Esophagus squamous epithelium (tissue), 5 donors: ENCODE measurements around the gene AVPR1B. TPM values are rescaled to one million over a fixed set of nuclear protein-coding genes. Genes with fewer than 3 reads are reported as not detected.

ENCODE experiments used
- DNase-seq: peaks from one replicate; lab custom pipeline; 2025; lab: John Stamatoyannopoulos, UW
- H3K27ac ChIP-seq, 4 donors: fragments of 200-600 bp; sonication (generic); one replicate each; pipeline ENCODE4 v1.5.1; 2016 to 2019; ENCODE audit warnings: mild to moderate bottlenecking in 1 of 4
- H3K27me3 ChIP-seq, 4 donors: fragments of 200-600 bp; sonication (generic); 1 replicate in 3 of 4; 2 replicates in 1 of 4; pipeline versions ENCODE4 v1.5.1 to v1.6.0; 2017 to 2021; ENCODE audit warnings: antibody characterized with exemption in 1 of 4
- H3K36me3 ChIP-seq, 3 donors: fragments of 200-600 bp; sonication (generic); one replicate each; pipeline ENCODE4 v1.5.1; 2016 to 2019
- H3K4me1 ChIP-seq, 3 donors: fragments of 200-600 bp; sonication (generic); one replicate each; pipeline ENCODE4 v1.5.1; 2017 to 2019
- H3K4me3 ChIP-seq, 4 donors: fragments of 200-600 bp; sonication (generic); 1 replicate in 3 of 4; 2 replicates in 1 of 4; pipeline ENCODE4 v1.5.1; 2016 to 2019; ENCODE audit warnings: mild to moderate bottlenecking in 2 of 4, moderate library complexity in 1 of 4
- H3K9me3 ChIP-seq, 3 donors: fragments of 200-600 bp; sonication (generic); one replicate each; pipeline ENCODE4 v1.5.1; 2016 to 2019
- POLR2A ChIP-seq, 4 donors: fragments of 450-650 bp; IDR thresholded peaks; one replicate each; pipeline ENCODE4 v1.6.1; 2017; ENCODE audit warnings: antibody characterized with exemption in 4 of 4, mild to moderate bottlenecking in 4 of 4, moderate library complexity in 3 of 4
- WGBS, 2 donors: methylation state at CpG; one replicate each; pipeline ENCODE4 v1.1.5; 2018; 5-methylcytosine and 5-hydroxymethylcytosine counted together
- intact Hi-C: fragments of 100-400 bp; cut with DNase I; formaldehyde crosslinking; loops from one replicate; pipeline ENCODE4 v1.15.0; 2022
- total RNA-seq, 4 donors: library from RNA; depleted of rRNA; stranded (reverse); fragments of >200 nt; gene quantifications; one replicate each; pipeline ENCODE4 v1.1.0, GENCODE V29; 2016
- TF ChIP-seq, protein P1 (sequence below), 6 experiments: fragments of 450-650 bp in 4 of 6; fragments of 200-600 bp in 2 of 6; sonication (generic) in 2 of 6; IDR thresholded peaks; one replicate each; pipeline ENCODE4 v1.5.1; 2016 to 2019; ENCODE audit warnings: antibody characterized with exemption in 6 of 6, mild to moderate bottlenecking in 4 of 6, moderate library complexity in 4 of 6
- donor health status: DM: yes; HTN: yes; CAD: no.

The AVPR1B gene
- total RNA-seq, 4 donors from 2014 or later, result not detected

DNA sequence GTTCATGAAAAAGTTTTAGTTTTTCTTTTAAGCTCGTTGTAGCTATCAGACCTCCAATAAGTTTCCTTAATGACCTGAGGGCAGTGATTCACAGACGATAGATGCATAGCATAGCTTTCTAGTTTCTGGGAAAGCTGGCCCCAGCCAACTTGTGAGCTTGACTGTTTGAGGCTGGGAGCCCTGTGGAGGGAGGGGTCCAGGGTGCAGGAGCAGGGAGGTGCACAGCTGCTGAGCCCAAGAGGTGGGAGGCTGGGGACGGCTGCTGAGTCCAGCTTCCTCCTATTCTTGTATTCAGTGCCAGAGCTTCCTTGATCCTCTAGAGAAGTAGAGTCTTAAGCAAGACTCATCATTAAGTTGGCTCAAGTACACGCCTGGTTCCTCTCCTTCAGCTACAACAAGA, 11.0 kb upstream of the AVPR1B start:
- Histone ChIP-seq H3K4me1 (peaks cover 0 to 4% (median 0%) of the 10 kb centered on the region in 3 donors), H3K36me3 (no peaks in the 10 kb centered on the region), H3K27me3 (peaks cover 0 to 37% (median 0%) of the 10 kb centered on the region in 4 donors), H3K27ac (no peak overlapping the region), H3K9me3 (no peaks in the 10 kb centered on the region), H3K4me3 (no peak overlapping the region)
- WGBS, 2 donors, result 23 to 29% methylated on average over 3 to 4 of the region's 4 CpGs
- DNase-seq, result no peak
- TF ChIP-seq, protein P1, sequence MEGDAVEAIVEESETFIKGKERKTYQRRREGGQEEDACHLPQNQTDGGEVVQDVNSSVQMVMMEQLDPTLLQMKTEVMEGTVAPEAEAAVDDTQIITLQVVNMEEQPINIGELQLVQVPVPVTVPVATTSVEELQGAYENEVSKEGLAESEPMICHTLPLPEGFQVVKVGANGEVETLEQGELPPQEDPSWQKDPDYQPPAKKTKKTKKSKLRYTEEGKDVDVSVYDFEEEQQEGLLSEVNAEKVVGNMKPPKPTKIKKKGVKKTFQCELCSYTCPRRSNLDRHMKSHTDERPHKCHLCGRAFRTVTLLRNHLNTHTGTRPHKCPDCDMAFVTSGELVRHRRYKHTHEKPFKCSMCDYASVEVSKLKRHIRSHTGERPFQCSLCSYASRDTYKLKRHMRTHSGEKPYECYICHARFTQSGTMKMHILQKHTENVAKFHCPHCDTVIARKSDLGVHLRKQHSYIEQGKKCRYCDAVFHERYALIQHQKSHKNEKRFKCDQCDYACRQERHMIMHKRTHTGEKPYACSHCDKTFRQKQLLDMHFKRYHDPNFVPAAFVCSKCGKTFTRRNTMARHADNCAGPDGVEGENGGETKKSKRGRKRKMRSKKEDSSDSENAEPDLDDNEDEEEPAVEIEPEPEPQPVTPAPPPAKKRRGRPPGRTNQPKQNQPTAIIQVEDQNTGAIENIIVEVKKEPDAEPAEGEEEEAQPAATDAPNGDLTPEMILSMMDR (IDR thresholded peaks at IDR 0.05), result no peak
- no peak for TF ChIP-seq POLR2A (IDR thresholded peaks at IDR 0.05)
- intact Hi-C loops, result no loop called here

DNA sequence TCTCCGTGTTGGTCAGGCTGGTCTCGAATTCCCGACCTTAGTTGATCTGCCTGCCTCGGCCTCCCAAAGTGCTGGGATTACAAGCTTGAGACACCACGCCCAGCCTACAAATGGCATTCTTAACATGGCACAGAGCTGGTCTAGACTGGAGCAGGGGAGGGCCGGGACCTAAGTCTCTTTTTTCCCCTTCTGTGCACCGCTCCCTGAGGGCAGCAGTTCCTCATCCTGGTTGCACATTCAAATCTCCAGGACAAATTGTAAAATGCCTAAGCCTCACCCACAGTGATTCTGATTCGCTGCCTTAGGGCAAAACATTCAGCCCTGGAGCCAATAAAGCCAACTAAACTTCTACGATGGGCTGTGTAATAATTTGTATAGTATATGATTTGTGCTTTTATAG, 10.1 kb upstream of the AVPR1B start:
- Histone ChIP-seq H3K4me1 (peaks cover 0 to 4% (median 0%) of the 10 kb centered on the region in 3 donors), H3K36me3 (no peaks in the 10 kb centered on the region), H3K27me3 (peaks cover 0 to 39% (median 0%) of the 10 kb centered on the region in 4 donors), H3K4me3 (no peak overlapping the region), H3K27ac (no peak overlapping the region), H3K9me3 (no peaks in the 10 kb centered on the region)
- no peak for DNase-seq
- intact Hi-C loops, result no loop called here
- 90 to 91% methylated on average over 9 of the region's 9 CpGs for WGBS, 2 donors
- TF ChIP-seq, protein P1 (IDR thresholded peaks at IDR 0.05), result no peak
- no peak for TF ChIP-seq POLR2A (IDR thresholded peaks at IDR 0.05)

DNA sequence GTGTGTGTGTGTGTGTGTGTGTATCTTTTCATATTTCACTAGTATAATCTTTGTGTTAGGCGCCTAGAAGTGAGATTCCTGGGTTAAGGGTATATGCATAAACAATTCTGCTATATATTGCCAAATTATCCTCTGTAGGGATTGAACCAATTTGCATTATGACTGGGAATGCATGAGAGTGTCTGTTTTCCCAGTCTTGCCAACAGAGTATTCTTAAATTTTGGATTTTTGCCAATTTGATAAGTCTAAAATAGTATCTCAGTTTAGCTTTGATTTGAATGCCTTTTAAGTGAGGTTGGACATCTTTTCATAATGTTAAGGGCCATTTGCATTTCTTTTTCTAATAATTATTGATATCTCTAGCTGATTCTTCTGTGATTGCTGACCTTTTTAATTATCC, 8.2 kb upstream of the AVPR1B start:
- intact Hi-C loops, result no loop called here
- no peaks in the 10 kb centered on the region for H3K36me3 ChIP-seq
- peaks cover 0 to 14% (median 9%) of the 10 kb centered on the region in 3 donors for H3K9me3 ChIP-seq
- no peak overlapping the region for H3K27ac ChIP-seq
- DNase-seq, result no peak
- WGBS, 2 donors, result 75 to 91% methylated on average over 1 of the region's 1 CpG
- peaks cover 0 to 49% (median 0%) of the 10 kb centered on the region in 4 donors for H3K27me3 ChIP-seq
- peaks cover 0 to 4% (median 0%) of the 10 kb centered on the region in 3 donors for H3K4me1 ChIP-seq
- H3K4me3 ChIP-seq, result no peak overlapping the region
- TF ChIP-seq, protein P1 (IDR thresholded peaks at IDR 0.05), result no peak
- TF ChIP-seq POLR2A (IDR thresholded peaks at IDR 0.05), result no peak

- TF ChIP-seq, protein P1 (IDR thresholded peaks at IDR 0.05), result no peak
- TF ChIP-seq POLR2A (IDR thresholded peaks at IDR 0.05), result no peak
- Histone ChIP-seq H3K9me3 (peaks cover 0 to 14% (median 9%) of the 10 kb centered on the region in 3 donors), H3K27me3 (peaks cover 0 to 57% (median 0%) of the 10 kb centered on the region in 4 donors), H3K36me3 (no peaks in the 10 kb centered on the region), H3K4me1 (peaks cover under 1 to 4% (median 1%) of the 10 kb centered on the region in 3 donors), H3K27ac (no peak overlapping the region), H3K4me3 (no peak overlapping the region)
- intact Hi-C loops, result no loop called here
- DNase-seq, result no peak
Observed at GRCh38 chr1:206122686-206123085, 5.5 kb upstream of the AVPR1B start.

DNA sequence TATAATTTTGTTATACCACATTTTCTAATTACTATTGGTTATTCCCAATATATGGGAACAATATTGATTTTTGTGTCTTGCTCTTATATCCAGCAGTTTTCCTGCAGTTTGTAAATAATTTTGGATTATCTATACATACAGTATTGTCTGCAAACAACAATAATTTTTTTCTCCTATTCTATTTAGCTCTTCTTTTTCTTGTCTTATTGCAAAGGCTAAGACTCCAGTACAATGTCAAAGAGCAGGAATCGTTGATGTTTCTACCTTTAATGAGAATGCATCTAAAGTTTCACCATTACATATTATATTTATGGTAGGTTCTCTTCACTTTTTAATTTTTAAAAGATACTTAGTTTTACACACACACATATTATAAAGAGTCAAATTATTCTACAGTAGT, 4.1 kb upstream of the AVPR1B start:
- intact Hi-C loops, result no loop called here
- TF ChIP-seq, protein P1 (IDR thresholded peaks at IDR 0.05), result no peak
- TF ChIP-seq POLR2A (IDR thresholded peaks at IDR 0.05), result no peak
- 56 to 85% methylated on average over 1 of the region's 1 CpG for WGBS, 2 donors
- Histone ChIP-seq H3K4me3 (no peak overlapping the region), H3K27me3 (peaks cover 0 to 59% (median 0%) of the 10 kb centered on the region in 4 donors), H3K9me3 (peaks cover 0 to 14% (median 9%) of the 10 kb centered on the region in 3 donors), H3K4me1 (peaks cover 10 to 15% (median 11%) of the 10 kb centered on the region in 3 donors), H3K36me3 (no peaks in the 10 kb centered on the region), H3K27ac (no peak overlapping the region)
- no peak for DNase-seq
